HK-2 (cell line): ENCODE data around the gene PIGS.

Experiments used
- DNase-seq: peaks from one replicate; pipeline ENCODE4 v3.0.0-alpha.2; 2018; ENCODE audit not compliant: unreplicated experiment

Gene PIGS

GRCh38 chr17:28506763-28507487 is 64.4 kb downstream of the PIGS start:
- no peak for DNase-seq

- no peak for DNase-seq
Observed at GRCh38 chr17:28505986-28506665, 65.2 kb downstream of the PIGS start, which contains the start of gene FOXN1. FOXN1 (plus strand) TSS chr17:28506348; CDS start chr17:28523970, 17,622 bp downstream.

- DNase-seq: no peak
Observed at GRCh38 chr17:28503420-28503819, 67.9 kb downstream of the PIGS start.
